K562 (cell line): ENCODE measurements around the gene CHCHD1. TPM values are rescaled to one million over a fixed set of nuclear protein-coding genes. Genes with fewer than 3 reads are reported as not detected.

Experiments used
- CBX3 ChIP-seq, 2 experiments: IDR thresholded peaks; 1 replicate in 1 of 2; 2 replicates in 1 of 2; pipeline ENCODE4 v1.6.1; 2012; ENCODE audit warnings: inconsistent platforms in 2 of 2, low read length in 2 of 2, borderline replicate concordance in 1 of 2, control low read depth in 1 of 2
- CEBPB ChIP-seq: fragments of 450-650 bp; IDR thresholded peaks from 2 replicates; pipeline ENCODE4 v1.6.1; 2016; ENCODE audit warnings: missing genetic modification characterization, missing compliant biosample characterization
- EHMT2 ChIP-seq: fragments of 450-650 bp; IDR thresholded peaks from 2 replicates; pipeline ENCODE4 v1.6.1; 2018; ENCODE audit warnings: antibody characterized with exemption
- HES1 ChIP-seq: fragments of 450-650 bp; IDR thresholded peaks from 2 replicates; pipeline ENCODE4 v1.6.1; 2016; ENCODE audit warnings: low read depth, mild to moderate bottlenecking, moderate library complexity
- KDM1A ChIP-seq, 2 experiments: fragments of 450-650 bp; IDR thresholded peaks; 2 replicates each; pipeline ENCODE4 v1.6.1; 2016; ENCODE audit warnings: mild to moderate bottlenecking in 2 of 2
- LARP7 ChIP-seq: fragments of 450-650 bp; IDR thresholded peaks from 2 replicates; pipeline ENCODE4 v1.6.1; 2016
- MBD2 ChIP-seq: sonication (generic); IDR thresholded peaks from 2 replicates; pipeline ENCODE4 v1.6.1; 2016; ENCODE audit warnings: low read depth, borderline replicate concordance
- MLLT1 ChIP-seq, 2 experiments: fragments of 450-650 bp; IDR thresholded peaks; 2 replicates each; pipeline ENCODE4 v1.6.1; 2016
- PYGO2 ChIP-seq: fragments of 450-650 bp; IDR thresholded peaks from 2 replicates; pipeline ENCODE4 v1.6.1; 2016; ENCODE audit warnings: mild to moderate bottlenecking, missing genetic modification characterization, moderate library complexity, missing compliant biosample characterization
- SMAD1 ChIP-seq: fragments of 150-350 bp; IDR thresholded peaks from 2 replicates; pipeline ENCODE4 v1.6.1; 2014; ENCODE audit warnings: low read length, low read depth; ENCODE audit not compliant: partially characterized antibody
- SRSF3 ChIP-seq: fragments of 200-400 bp; formaldehyde crosslinking; IDR thresholded peaks from 2 replicates; pipeline ENCODE4 v1.6.1; 2016; ENCODE audit warnings: mild to moderate bottlenecking, low read length, moderate library complexity; ENCODE audit not compliant: insufficient read depth
- THAP12 ChIP-seq: fragments of 250-450 bp; sonication (Bioruptor Pico); IDR thresholded peaks from 2 replicates; pipeline ENCODE4 v1.9.0; 2021; ENCODE audit warnings: mild to moderate bottlenecking, inconsistent platforms
- U2AF2 ChIP-seq: fragments of 200-400 bp; formaldehyde crosslinking; optimal IDR thresholded peaks from 2 replicates; pipeline ENCODE3; 2017; ENCODE audit warnings: low read depth, mild to moderate bottlenecking, low read length
- ZEB2 ChIP-seq: fragments of 450-650 bp; IDR thresholded peaks from 2 replicates; pipeline ENCODE4 v1.6.1; 2016
- ZHX1 ChIP-seq: fragments of 150-350 bp; conservative IDR thresholded peaks from 2 replicates; pipeline ENCODE4 v1.6.1; 2014; ENCODE audit warnings: low read length
- ZNF121 ChIP-seq: sonication (generic); formaldehyde crosslinking; conservative IDR thresholded peaks from 2 replicates; pipeline ENCODE4 v1.8.0; 2022; ENCODE audit warnings: missing genetic modification reagents
- ZNF436 ChIP-seq: fragments of 250-450, 450-650 bp; sonication (Bioruptor Pico); formaldehyde crosslinking; IDR thresholded peaks from 2 replicates; pipeline ENCODE4 v1.7.0; 2020; ENCODE audit warnings: mild to moderate bottlenecking
- ZNF699 ChIP-seq: fragments of 250-450 bp; sonication (Bioruptor Pico); IDR thresholded peaks from 2 replicates; pipeline ENCODE4 v1.8.0; 2021; ENCODE audit warnings: mild to moderate bottlenecking, moderate library complexity; ENCODE audit not compliant: insufficient replicate concordance
- polyA plus RNA-seq, 8 experiments: library from polyadenylated mRNA; depleted of rRNA in 4 of 8; stranded (reverse) in 5 of 8; unstranded in 3 of 8; fragments of >200 nt; fragmentation: Nextera tagmentation in 2 of 8; fragmentation: Illumina TruSeq in 1 of 8; extraction: Ambion mirVana in 2 of 8; extraction: Trizol in 1 of 8; gene quantifications; 2 replicates each; pipeline versions ENCODE4 v1.2.1 to v1.2.3, GENCODE V29; 2011 to 2014; ENCODE audit warnings: inconsistent platforms in 1 of 8, missing spikeins in 1 of 8
- total RNA-seq, 7 experiments: library from RNA; depleted of rRNA in 6 of 7; stranded (reverse); fragments of >200 nt in 6 of 7; fragmentation: Illumina TruSeq in 2 of 7; extraction: Trizol in 2 of 7; gene quantifications; 2 replicates each; pipeline versions ENCODE4 v1.2.1 to v1.2.3, GENCODE V29; 2011 to 2021; ENCODE audit warnings: low replicate concordance in 1 of 7

The CHCHD1 gene
- total and polyA plus RNA-seq, 9 of the 15 experiments (the other 6 are each of a cell fraction or from before 2014, with no cell fraction given) = 52.9 to 126 (median 83.4) TPM

- TF ChIP-seq U2AF2 (no peak), PYGO2 (tag) (no peak), CEBPB (tag) (no peak), KDM1A (IDR thresholded peaks at IDR 0.05) (no peak), CBX3 (IDR thresholded peaks at IDR 0.05; ENCODE audit: borderline replicate concordance in 1 of 2, low read length in 2 of 2) (peak in 1 of 2 experiments; percentile 6; a peak in 1 of 3 replicates), LARP7 (no peak), HES1 (no peak), MBD2 (peak; percentile 93), ZNF436 (CRISPR knock-in tag) (no peak), ZNF121 (CRISPR knock-in tag) (no peak), THAP12 (CRISPR knock-in tag) (peak; percentile 48; the same call in 1 of the 2 replicates), ZHX1 (no peak), SMAD1 (peak; percentile 53), ZNF699 (no peak), MLLT1 (IDR thresholded peaks at IDR 0.05) (no peak), SRSF3 (no peak), EHMT2 (no peak), ZEB2 (no peak)
Measured at GRCh38 chr10:73785211-73785720, 3.4 kb downstream of the CHCHD1 start, which contains the start of gene ZSWIM8 (continued).
